Subcutaneous abdominal adipose tissue (tissue), 5 donors: ENCODE results near the gene KRT34.
"Not testable (repeated sequence)": the region's sequence is repeated elsewhere in the genome, so short reads cannot be mapped to it uniquely, and the experiment has no call there.

Source experiments
- H3K27ac ChIP-seq: one replicate; pipeline ENCODE4 v1.7.0; 2013; ENCODE audit warnings: low read depth, mild to moderate bottlenecking, inconsistent platforms, low read length, moderate library complexity
- H3K27me3 ChIP-seq, 5 donors: one replicate each; pipeline ENCODE4 v1.7.0; 2013; ENCODE audit warnings: low read length in 5 of 5, inconsistent platforms in 1 of 5; ENCODE audit not compliant: control insufficient read depth in 5 of 5, insufficient read depth in 4 of 5
- H3K36me3 ChIP-seq, 5 donors: one replicate each; pipeline ENCODE4 v1.7.0; 2013; ENCODE audit warnings: low read length in 5 of 5; ENCODE audit not compliant: control insufficient read depth in 5 of 5, insufficient read depth in 5 of 5
- H3K4me1 ChIP-seq, 5 donors: one replicate each; pipeline ENCODE4 v1.7.0; 2013; ENCODE audit warnings: low read length in 5 of 5, mild to moderate bottlenecking in 3 of 5, moderate library complexity in 1 of 5; ENCODE audit not compliant: control insufficient read depth in 5 of 5, insufficient read depth in 5 of 5
- H3K4me3 ChIP-seq, 5 donors: one replicate each; pipeline ENCODE4 v1.7.0; 2013; ENCODE audit warnings: low read length in 5 of 5, low read depth in 1 of 5
- H3K9ac ChIP-seq, 5 donors: one replicate each; pipeline ENCODE4 v1.7.0; 2013; ENCODE audit warnings: low read length in 5 of 5, mild to moderate bottlenecking in 4 of 5, moderate library complexity in 3 of 5
- H3K9me3 ChIP-seq, 5 donors: one replicate each; pipeline ENCODE4 v1.7.0; 2013; ENCODE audit warnings: low read length in 5 of 5; ENCODE audit not compliant: control insufficient read depth in 5 of 5
- donor health status: healthy.
- donor health status: healthy.
- donor health status: healthy.
- donor health status: healthy.
- donor health status: healthy.

The KRT34 gene

DNA sequence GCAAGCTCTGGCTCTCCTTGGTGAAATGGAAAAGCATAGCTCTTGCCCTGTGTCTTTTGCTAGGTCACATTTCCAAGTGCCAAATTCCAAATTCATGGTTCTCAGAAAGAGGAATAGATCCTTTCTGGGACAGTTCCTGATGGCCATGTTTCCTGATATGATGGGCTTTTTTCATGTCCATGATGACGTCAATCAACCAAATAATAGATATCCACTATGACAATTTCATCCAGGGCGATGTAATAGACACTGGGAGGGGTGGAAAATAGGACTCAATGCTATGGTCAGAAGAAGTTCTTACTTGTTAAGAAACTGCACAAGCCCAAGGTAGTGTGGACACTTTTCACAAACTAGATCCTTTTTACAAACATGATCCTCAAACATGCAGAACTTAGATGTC lies 30.9 kb downstream of the KRT34 start:
- Histone ChIP-seq H3K9ac (no peak overlapping the region), H3K4me3 (no peak overlapping the region), H3K36me3 (no peaks in the 10 kb centered on the region), H3K27me3 (peaks cover 0 to 3% (median 0%) of the 10 kb centered on the region in 5 donors), H3K4me1 (no peaks in the 10 kb centered on the region), H3K27ac (no peak overlapping the region), H3K9me3 (peaks cover 0 to 3% (median 0%) of the 10 kb centered on the region in 5 donors)

DNA sequence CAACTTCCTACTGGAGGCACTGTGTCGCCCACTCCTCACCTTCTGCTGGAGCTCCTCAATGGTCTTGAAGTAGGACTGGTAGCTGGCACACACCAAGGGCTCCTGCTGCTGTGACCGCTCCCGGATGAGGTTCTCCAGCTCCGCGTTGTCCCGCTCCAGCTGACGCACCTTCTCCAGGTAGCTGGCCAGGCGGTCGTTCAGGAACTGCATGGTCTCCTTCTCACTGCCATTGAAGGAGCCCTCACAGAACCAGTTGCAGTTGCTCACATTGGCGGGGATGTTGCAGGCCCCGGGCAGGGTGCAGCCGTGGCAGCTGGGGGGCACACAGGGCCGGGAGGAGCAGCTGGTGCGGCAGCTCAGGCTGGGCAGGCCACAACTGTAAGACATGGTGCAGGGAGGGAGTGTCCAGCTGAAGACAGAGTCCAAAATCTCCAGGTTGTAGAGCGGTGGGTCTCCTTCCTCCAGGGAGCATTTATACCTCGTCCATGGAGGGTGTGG lies 31.7 kb downstream of the KRT34 start, which contains the start of gene KRT33A:
KRT33A (minus strand) TSS at position 448 of the 498 bp plus-strand sequence; CDS start at position 387, 61 bp downstream.
- not testable (repeated sequence) for H3K4me1 ChIP-seq, H3K36me3 ChIP-seq, H3K9me3 ChIP-seq, H3K27me3 ChIP-seq, H3K27ac ChIP-seq, H3K4me3 ChIP-seq, H3K9ac ChIP-seq

DNA sequence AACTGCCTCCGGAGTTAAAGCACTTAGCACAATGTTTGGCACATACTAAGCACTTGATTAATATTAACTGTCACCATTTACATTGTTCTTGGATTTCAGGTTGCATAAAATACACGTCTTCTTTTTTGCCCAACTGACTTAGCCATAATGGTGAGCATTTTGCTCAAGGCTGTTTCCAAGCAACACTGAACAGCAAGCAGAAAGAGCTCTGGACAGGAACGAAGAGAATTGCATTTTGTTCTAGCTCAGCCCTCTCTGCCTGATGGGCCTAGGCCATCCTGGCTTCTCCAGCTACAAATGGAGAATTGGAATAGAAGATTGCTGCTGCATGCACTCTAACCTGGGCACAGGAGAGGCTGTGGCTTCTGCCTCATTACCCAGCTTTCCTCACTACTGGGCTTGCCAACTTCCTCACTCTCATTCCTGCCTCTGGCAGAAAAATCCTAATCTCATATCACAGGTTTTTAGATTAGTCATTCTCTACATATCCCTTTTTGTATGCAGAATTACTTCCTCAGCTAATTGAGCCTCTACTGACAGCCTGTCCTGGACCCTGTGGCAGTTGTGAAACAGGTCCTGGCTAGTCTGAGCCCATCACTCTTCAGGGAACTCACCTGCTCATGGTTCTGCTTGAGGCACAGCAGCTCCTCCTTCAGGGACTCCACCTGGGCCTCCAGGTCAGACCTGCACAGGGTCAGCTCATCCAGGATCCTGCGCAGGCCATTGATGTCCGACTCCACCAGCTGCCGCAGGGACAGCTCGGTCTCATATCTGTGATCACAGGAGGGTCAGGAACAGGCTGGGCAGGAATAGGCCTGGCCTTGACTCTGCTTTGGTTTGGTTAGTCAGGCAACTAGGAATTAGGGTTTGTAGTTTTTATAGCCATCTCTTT lies 34.0 kb downstream of the KRT34 start:
- Histone ChIP-seq H3K27ac (no peak overlapping the region), H3K9ac (no peak overlapping the region)

DNA sequence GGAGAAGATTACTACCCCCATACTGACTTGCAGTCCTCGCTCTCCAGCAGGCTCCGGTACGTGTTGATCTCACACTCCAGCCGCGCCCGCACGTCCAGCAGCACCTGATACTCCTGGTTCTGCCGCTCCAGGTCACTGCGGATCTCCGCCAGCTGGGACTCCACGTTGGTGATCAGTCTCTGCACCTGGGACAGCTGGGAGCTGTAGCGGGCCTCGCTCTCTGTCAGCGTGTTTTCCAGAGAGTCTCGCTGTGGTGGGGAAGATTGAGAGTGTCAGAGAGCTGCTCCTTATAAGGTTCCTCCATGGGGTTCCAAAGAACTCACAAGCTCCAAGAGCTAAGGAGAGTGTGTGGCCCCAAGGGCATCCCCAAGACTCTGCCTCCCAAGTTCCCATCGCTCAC lies 35.7 kb downstream of the KRT34 start:
- not testable (repeated sequence) for H3K27ac ChIP-seq, H3K27me3 ChIP-seq, H3K4me3 ChIP-seq, H3K4me1 ChIP-seq, H3K36me3 ChIP-seq, H3K9ac ChIP-seq
- H3K9me3 ChIP-seq, result peaks cover 0 to 19% (median 12%) of the 10 kb centered on the region in 5 donors

More for the DNA sequence above, 34.0 kb downstream of the KRT34 start:
- Histone ChIP-seq H3K36me3 (no peaks in the 10 kb centered on the region), H3K9me3 (peaks cover 0 to 3% (median 0%) of the 10 kb centered on the region in 5 donors), H3K4me1 (no peaks in the 10 kb centered on the region), H3K27me3 (peaks cover 0 to 3% (median 0%) of the 10 kb centered on the region in 5 donors), H3K4me3 (no peak overlapping the region)

DNA sequence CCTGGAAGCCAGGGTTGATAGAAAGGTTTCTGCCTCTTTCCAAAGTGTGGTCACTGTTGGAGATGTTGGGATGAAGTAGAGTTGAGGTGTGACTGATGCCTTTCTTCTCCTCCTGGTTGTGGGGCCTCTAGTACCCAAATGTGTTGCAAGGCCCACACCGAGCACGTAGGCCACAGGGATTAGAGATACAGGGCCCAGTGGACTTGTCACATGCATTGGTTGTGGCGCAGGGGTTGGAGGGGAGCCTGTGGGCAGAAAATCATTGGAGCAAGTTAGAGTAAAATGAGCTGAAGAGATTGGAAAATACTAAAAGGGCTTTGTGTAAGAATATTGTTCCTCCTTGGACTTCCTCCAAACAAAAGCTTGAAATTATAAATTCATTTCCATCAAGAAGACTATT lies 36.1 kb downstream of the KRT34 start:
- Histone ChIP-seq H3K4me1 (no peaks in the 10 kb centered on the region), H3K9me3 (peaks cover 0 to 20% (median 12%) of the 10 kb centered on the region in 5 donors), H3K36me3 (no peaks in the 10 kb centered on the region), H3K27me3 (no peaks in the 10 kb centered on the region), H3K9ac (no peak overlapping the region), H3K27ac (no peak overlapping the region), H3K4me3 (no peak overlapping the region)

DNA sequence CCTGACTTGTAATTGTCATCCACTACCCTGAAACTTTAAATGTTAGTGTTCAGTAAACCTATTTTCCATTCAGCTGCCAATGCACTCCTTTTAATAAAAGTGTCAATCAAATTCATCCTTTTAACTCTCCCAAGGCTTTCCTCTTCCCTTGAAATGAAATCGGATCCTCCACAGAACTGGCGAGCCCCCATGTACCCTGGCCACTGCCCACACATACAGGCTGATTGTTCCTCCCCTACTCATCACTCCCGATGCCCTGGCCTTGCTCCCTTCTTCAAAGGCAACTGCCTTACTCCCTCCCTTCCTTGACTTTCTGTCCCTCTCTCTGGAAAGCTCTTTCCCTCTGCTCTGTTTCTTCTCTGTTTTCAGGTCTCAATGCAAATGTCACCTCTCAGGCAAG lies 39.1 kb downstream of the KRT34 start:
- no peak overlapping the region for H3K4me3 ChIP-seq
- H3K27ac ChIP-seq, result no peak overlapping the region
- H3K9me3 ChIP-seq, result peaks cover 0 to 22% (median 12%) of the 10 kb centered on the region in 5 donors
- peaks cover 0 to 2% (median 0%) of the 10 kb centered on the region in 5 donors for H3K27me3 ChIP-seq
- H3K4me1 ChIP-seq, result peaks cover 0 to 18% (median 4%) of the 10 kb centered on the region in 5 donors
- H3K9ac ChIP-seq, result no peak overlapping the region
- no peaks in the 10 kb centered on the region for H3K36me3 ChIP-seq

DNA sequence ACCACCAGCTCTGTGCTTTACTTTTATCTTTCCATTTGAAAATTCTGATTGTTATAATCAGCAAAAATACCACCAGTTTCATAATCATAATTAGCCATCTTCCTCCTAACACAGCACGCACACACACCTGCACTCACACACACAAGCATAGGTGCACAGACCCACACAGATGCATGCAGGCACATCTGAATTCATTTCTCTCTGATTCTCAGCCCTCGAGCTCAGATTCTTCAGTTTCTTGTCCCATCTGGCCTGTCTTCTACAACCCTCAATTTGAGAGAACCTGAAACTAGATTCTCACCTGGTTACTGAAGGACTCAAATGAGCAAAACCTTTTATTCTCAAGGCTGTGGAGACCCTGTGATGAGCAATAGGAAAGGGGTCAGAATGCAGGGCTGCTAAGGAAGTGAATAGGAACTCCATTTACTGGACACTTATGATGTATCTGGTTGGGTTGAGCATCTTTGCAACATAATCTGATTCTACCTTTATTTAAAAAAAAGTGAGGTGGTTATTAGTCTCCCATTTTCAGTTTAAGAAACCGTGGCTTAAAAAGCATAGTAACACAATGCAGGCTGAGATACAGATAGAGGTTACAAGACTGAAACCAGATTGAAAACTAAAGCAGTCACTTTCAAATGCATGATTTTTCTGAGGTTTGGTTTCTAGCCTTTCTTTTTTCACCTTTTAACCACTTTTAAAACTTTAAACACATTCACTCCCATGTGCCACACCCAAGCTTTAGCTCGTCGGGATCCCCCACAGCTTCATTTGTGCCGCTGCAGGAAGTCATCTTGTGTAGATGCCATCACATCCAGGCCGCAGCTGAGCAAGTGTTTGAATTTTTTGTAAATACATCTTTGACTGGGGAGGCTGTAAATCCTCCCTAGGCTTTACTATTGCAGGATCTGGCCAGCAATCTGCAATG lies 40.9 kb downstream of the KRT34 start:
- no peak overlapping the region for H3K27ac ChIP-seq
- H3K36me3 ChIP-seq, result no peaks in the 10 kb centered on the region

DNA sequence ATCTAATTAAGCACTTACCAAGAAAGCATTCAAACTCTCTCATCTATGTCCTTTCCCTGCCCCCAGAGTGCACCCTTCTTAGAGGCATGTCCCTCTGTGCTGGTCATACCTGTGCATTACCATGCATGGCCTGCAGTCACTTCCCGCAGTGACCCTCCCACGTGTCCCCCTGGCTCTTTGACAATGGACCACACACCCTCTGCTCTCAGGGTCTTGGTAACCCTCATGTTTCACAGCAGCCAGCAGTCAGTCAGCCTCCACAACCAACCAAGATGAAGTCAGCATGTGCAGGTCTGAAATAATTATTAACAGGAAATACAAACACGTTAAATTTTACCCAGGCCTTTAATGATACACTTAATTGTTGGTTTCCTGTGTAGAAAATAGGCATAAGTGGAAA lies 41.6 kb downstream of the KRT34 start:
- H3K4me1 ChIP-seq, result peaks cover 0 to 18% (median 4%) of the 10 kb centered on the region in 5 donors
- no peaks in the 10 kb centered on the region for H3K36me3 ChIP-seq
- H3K27ac ChIP-seq, result no peak overlapping the region
- peaks cover 0 to 22% (median 12%) of the 10 kb centered on the region in 5 donors for H3K9me3 ChIP-seq
- H3K4me3 ChIP-seq, result no peak overlapping the region
- H3K27me3 ChIP-seq, result peaks cover 0 to 2% (median 0%) of the 10 kb centered on the region in 5 donors
- H3K9ac ChIP-seq, result no peak overlapping the region

More for the DNA sequence above, 40.9 kb downstream of the KRT34 start:
- H3K9me3 ChIP-seq, result peaks cover 0 to 22% (median 12%) of the 10 kb centered on the region in 5 donors
- peaks cover 0 to 18% (median 4%) of the 10 kb centered on the region in 5 donors for H3K4me1 ChIP-seq
- peaks cover 0 to 2% (median 0%) of the 10 kb centered on the region in 5 donors for H3K27me3 ChIP-seq
- no peak overlapping the region for H3K4me3 ChIP-seq
- no peak overlapping the region for H3K9ac ChIP-seq

DNA sequence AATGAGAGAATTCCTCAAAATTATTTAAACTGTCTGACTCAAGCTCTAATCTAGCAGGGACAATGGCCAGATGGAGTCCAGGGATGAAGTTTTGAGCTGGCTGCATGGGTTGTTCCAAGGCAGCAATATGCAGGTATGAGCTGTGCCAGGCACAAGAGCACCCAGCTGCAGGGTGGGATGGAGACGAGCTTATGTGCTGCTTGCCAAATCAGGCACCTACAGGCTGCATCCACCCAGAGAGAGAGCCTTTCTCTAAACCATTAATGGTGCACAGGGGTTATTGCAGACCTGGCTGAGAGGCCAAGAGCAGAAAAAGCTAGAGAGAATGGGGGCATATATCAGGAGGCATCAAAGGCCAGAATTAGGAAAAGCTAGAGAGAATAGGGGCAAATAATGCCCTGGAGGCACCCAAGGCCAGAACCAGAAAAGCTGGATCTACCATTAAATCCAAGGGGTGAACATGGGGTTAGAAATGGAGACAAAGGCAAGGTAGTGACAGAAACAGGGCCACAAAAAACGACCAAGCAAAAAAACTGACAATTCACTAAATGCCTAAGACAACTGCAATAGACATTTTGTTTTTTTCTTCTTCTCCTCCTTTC lies 42.4 kb downstream of the KRT34 start:
- no peak overlapping the region for H3K4me3 ChIP-seq
- H3K9me3 ChIP-seq, result peaks cover 0 to 22% (median 12%) of the 10 kb centered on the region in 5 donors
- H3K36me3 ChIP-seq, result no peaks in the 10 kb centered on the region
- peaks cover 0 to 18% (median 4%) of the 10 kb centered on the region in 5 donors for H3K4me1 ChIP-seq
- H3K9ac ChIP-seq, result no peak overlapping the region
- H3K27me3 ChIP-seq, result peaks cover 0 to 3% (median 0%) of the 10 kb centered on the region in 5 donors
- H3K27ac ChIP-seq, result no peak overlapping the region
